Heart right ventricle (tissue), 16 donors: ENCODE results near the gene HCFC1R1. TPM values are rescaled to one million over a fixed set of nuclear protein-coding genes. Genes with fewer than 3 reads are reported as not detected.

Experiments
- ATAC-seq, 8 donors: fragments of 200-7000 bp; cut with Tn5 transposase; one replicate each; pipeline ENCODE4 v1.9.1; 2020; ENCODE audit warnings: mild to moderate bottlenecking in 8 of 8, moderate library complexity in 8 of 8, moderate number of reproducible peaks in 1 of 8
- DNase-seq, 2 donors: peaks; one replicate each; pipeline ENCODE4 v3.0.0-alpha.2; 2020
- H3K27ac ChIP-seq, 10 donors: fragments of 200-600 bp; sonication (generic) in 2 of 10; one replicate each; pipeline versions ENCODE4 v1.5.0 to v1.8.0; 2020 to 2022; ENCODE audit warnings: mild to moderate bottlenecking in 3 of 10
- H3K27me3 ChIP-seq, 7 donors: fragments of 200-600 bp; one replicate each; pipeline ENCODE4 v1.8.0; 2021 to 2022; ENCODE audit warnings: mild to moderate bottlenecking in 2 of 7
- H3K36me3 ChIP-seq, 9 donors: fragments of 200-600 bp; sonication (generic) in 1 of 9; one replicate each; pipeline versions ENCODE4 v1.5.0 to v1.8.0; 2020 to 2022; ENCODE audit warnings: mild to moderate bottlenecking in 2 of 9
- H3K4me1 ChIP-seq, 9 donors: fragments of 200-600 bp; sonication (generic) in 1 of 9; one replicate each; pipeline versions ENCODE4 v1.5.0 to v1.8.0; 2020 to 2022; ENCODE audit warnings: mild to moderate bottlenecking in 4 of 9
- H3K4me3 ChIP-seq, 10 donors: fragments of 200-600 bp; sonication (generic) in 2 of 10; one replicate each; pipeline versions ENCODE4 v1.5.0 to v1.8.0; 2020 to 2022; ENCODE audit warnings: mild to moderate bottlenecking in 7 of 10, moderate library complexity in 2 of 10
- H3K9me3 ChIP-seq, 11 donors: fragments of 200-600 bp in 10 of 11; sonication (generic) in 2 of 11; one replicate each; pipeline versions ENCODE4 v1.5.0 to v1.8.0; 2013 to 2022; ENCODE audit warnings: mild to moderate bottlenecking in 2 of 11, control low read depth in 1 of 11, moderate library complexity in 1 of 11
- WGBS, 2 donors: extraction: QIAGEN DNeasy Blood & Tissue Kit; methylation state at CpG; one replicate each; pipeline ENCODE4 v1.1.7; 2013; ENCODE audit warnings: inconsistent platforms in 1 of 2; 5-methylcytosine and 5-hydroxymethylcytosine counted together
- intact Hi-C, 10 donors: fragments of 100-400 bp; cut with DNase I; formaldehyde crosslinking; loops; one replicate each; pipeline versions ENCODE4 v1.11.1 to v1.14.2; 2022
- polyA plus RNA-seq, 2 donors: library from polyadenylated mRNA; stranded (reverse); fragments of 200-250 nt; gene quantifications; one replicate each; pipeline ENCODE4 v1.2.3, GENCODE V29; 2013
- total RNA-seq, 10 donors: library from RNA; stranded (reverse); fragmentation: NEBNext Ultra II Directional in 3 of 10; extraction: Animal tissue kit (Norgen Biotek cat#: 25700) in 3 of 10; gene quantifications; one replicate each; pipeline versions ENCODE4 v1.2.1 to v1.2.4, GENCODE V29; 2021 to 2023
- TF ChIP-seq, protein P1 (sequence below), 9 donors: fragments of 200-600 bp; sonication (generic) in 2 of 9; IDR thresholded peaks; one replicate each; pipeline versions ENCODE4 v1.5.0 to v1.8.0; 2021 to 2022; ENCODE audit warnings: antibody characterized with exemption in 9 of 9, mild to moderate bottlenecking in 5 of 9, moderate library complexity in 1 of 9
- donor health status: Arrhythmogenic right ventricular cardiomyopathy.
- donor health status: ischemic (EF 13 %, LVEDD 7.1; RV severe dilation, severe dysfunction).
- donor health status: healthy with polysubstance abuse.
- donor health status: DM: no; HTN: yes; CAD: no.
- donor health status: DM: no; HTN: no; CAD: no.
- donor health status: ischemic (EF 25% LVEDD 6.9; RV normal size, moderate dysfunction).
- donor health status: ischemic (EF 25% LVEDD 5.7; RV mildly dilated, moderate dysfunction).
- donor health status: healthy.
- donor health status: DM: yes; HTN: yes; CAD: no.
- donor health status: Ischemic cardiomyopathy.
- donor health status: ischemic (EF 35%, LVEDD 5.7; RV mildly dilated, moderate dysfunction).
- donor health status: nonischemic (EF 11% LVEDD 7.7; RV severe dilation, severe dysfunction).
- donor health status: DM: yes; HTN: yes; CAD: no.
- donor health status: PGD.
- donor health status: ischemic (EF 29% LVEDD 5.4; RV normal size, mild dysfunction).
- donor health status: nonischemic (EF 23%, LVEDD 6.1; RV moderate dilation, normal function).

HCFC1R1 gene
- total and polyA plus RNA-seq, 12 donors: 41.8 to 370 (median 57.2) TPM

DNA sequence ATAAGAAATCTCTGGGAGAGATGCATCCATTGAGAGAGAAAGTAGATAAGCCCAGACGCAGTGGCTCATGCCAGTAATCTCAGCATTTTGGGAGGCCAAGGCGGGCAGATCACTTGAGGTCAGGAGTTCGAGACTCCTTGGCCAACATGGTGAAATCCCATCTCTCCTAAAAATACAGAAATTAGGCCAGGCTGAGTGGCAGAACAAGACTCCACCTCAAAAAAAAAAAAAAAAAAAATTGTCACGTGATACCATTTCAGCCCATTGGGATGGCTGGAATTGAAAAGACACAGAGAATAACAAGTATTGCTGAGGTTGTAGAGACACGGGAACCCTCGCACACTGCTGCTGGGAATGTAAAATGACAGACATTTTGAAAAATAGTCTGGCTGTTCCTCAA is 38.8 kb upstream of the HCFC1R1 start:
- Histone ChIP-seq H3K9me3 (no peaks in the 10 kb centered on the region), H3K36me3 (peaks cover 0 to 6% (median 0%) of the 10 kb centered on the region in 9 donors), H3K27me3 (no peaks in the 10 kb centered on the region), H3K4me3 (no peak overlapping the region), H3K4me1 (peaks cover 10 to 64% (median 29%) of the 10 kb centered on the region in 9 donors), H3K27ac (no peak overlapping the region)
- 85 to 90% methylated on average over 6 of the region's 6 CpGs for WGBS, 2 donors
- TF ChIP-seq, protein P1, sequence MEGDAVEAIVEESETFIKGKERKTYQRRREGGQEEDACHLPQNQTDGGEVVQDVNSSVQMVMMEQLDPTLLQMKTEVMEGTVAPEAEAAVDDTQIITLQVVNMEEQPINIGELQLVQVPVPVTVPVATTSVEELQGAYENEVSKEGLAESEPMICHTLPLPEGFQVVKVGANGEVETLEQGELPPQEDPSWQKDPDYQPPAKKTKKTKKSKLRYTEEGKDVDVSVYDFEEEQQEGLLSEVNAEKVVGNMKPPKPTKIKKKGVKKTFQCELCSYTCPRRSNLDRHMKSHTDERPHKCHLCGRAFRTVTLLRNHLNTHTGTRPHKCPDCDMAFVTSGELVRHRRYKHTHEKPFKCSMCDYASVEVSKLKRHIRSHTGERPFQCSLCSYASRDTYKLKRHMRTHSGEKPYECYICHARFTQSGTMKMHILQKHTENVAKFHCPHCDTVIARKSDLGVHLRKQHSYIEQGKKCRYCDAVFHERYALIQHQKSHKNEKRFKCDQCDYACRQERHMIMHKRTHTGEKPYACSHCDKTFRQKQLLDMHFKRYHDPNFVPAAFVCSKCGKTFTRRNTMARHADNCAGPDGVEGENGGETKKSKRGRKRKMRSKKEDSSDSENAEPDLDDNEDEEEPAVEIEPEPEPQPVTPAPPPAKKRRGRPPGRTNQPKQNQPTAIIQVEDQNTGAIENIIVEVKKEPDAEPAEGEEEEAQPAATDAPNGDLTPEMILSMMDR (IDR thresholded peaks at IDR 0.05): no peak
- DNase-seq (no peak), ATAC-seq (no peak)
- intact Hi-C loops: loop anchor here in 5 of 10 donors (5.0 kb wide), 4 partner anchors 35 to 70 kb away; partner anchors contain the start of gene ZSCAN10 (in 2 of the 5)

- H3K4me3 ChIP-seq: no peak overlapping the region
These were observed 36.8 kb upstream of the HCFC1R1 start for GRCh38 chr16:3060339-3061127.

GRCh38 chr16:3059723-3060242 is 36.0 kb upstream of the HCFC1R1 start:
- peaks cover 7 to 75% (median 28%) of the 10 kb centered on the region in 9 donors for H3K4me1 ChIP-seq
- H3K27ac ChIP-seq: peak overlapping the region; percentile 14 to 97 (median 90)
- no peaks in the 10 kb centered on the region for H3K27me3 ChIP-seq
- WGBS, 2 donors: 52 to 57% methylated on average over 9 of the region's 9 CpGs
- peak in 1 of 8 donors; percentile 3 for ATAC-seq
- no peak for DNase-seq
- H3K4me3 ChIP-seq: peak overlapping the region in 9 of 10 donors; percentile 75 to 95 (median 88)
- TF ChIP-seq, protein P1 (IDR thresholded peaks at IDR 0.05): no peak
- intact Hi-C loops: loop anchor here (1.0 to 10.0 kb wide), 16 partner anchors 27 to 108 kb away; partner anchors contain the start of genes ZSCAN10 (in 3 of the 10) and ZNF205 (in 2 of the 10)
- H3K36me3 ChIP-seq: peaks cover 0 to 15% (median 0%) of the 10 kb centered on the region in 9 donors
- H3K9me3 ChIP-seq: no peaks in the 10 kb centered on the region

More at GRCh38 chr16:3060339-3061127, 36.8 kb upstream of the HCFC1R1 start:
- Histone ChIP-seq H3K27me3 (no peaks in the 10 kb centered on the region), H3K27ac (peak overlapping the region in 8 of 10 donors; percentile 78 to 97 (median 91)), H3K9me3 (no peaks in the 10 kb centered on the region), H3K36me3 (peaks cover 0 to 15% (median 0%) of the 10 kb centered on the region in 9 donors), H3K4me1 (peaks cover 7 to 75% (median 29%) of the 10 kb centered on the region in 9 donors)
- intact Hi-C loops: loop anchor here in 5 of 10 donors (5.0 kb wide), 4 partner anchors 37 to 72 kb away; partner anchors contain the start of gene ZSCAN10 (in 2 of the 5)
- TF ChIP-seq, protein P1 (IDR thresholded peaks at IDR 0.05): no peak
- 64 to 67% methylated on average over 14 of the region's 14 CpGs for WGBS, 2 donors
- DNase-seq (no peak), ATAC-seq (no peak)

GRCh38 chr16:3059041-3059722 is 35.4 kb upstream of the HCFC1R1 start:
- TF ChIP-seq, protein P1 (IDR thresholded peaks at IDR 0.05): peak; percentile 92 to 99 (median 96)
- WGBS, 2 donors: 0 to 1% methylated on average over 58 to 67 of the region's 67 CpGs
- intact Hi-C loops: loop anchor here in 9 of 10 donors (1.0 to 10.0 kb wide), 13 partner anchors 28 to 108 kb away; partner anchors contain the start of genes ZNF205 (in 2 of the 9) and ZSCAN10 (in 1 of the 9)

More at GRCh38 chr16:3059041-3059722, 35.4 kb upstream of the HCFC1R1 start:
- Histone ChIP-seq H3K27me3 (no peaks in the 10 kb centered on the region), H3K4me1 (peaks cover 7 to 71% (median 22%) of the 10 kb centered on the region in 9 donors), H3K9me3 (no peaks in the 10 kb centered on the region), H3K4me3 (peak overlapping the region; percentile 46 to 95 (median 86)), H3K27ac (peak overlapping the region; percentile 14 to 97 (median 90)), H3K36me3 (peaks cover 0 to 15% (median 0%) of the 10 kb centered on the region in 9 donors)
- ATAC-seq (peak; percentile 93 to 96 (median 94)), DNase-seq (peak; percentile 92 to 94)
